Cardiac muscle cell (in vitro differentiated cells and primary cell): ENCODE measurements around the gene TBC1D10B. TPM values are rescaled to one million over a fixed set of nuclear protein-coding genes. Genes with fewer than 3 reads are reported as not detected.

Experiments used
- DNase-seq, 2 donors: peaks; one replicate each; pipeline versions ENCODE4 v3.0.0 to v3.0.0-alpha.2; 2010 to 2017; ENCODE audit warnings: low read depth in 1 of 2, low spot score in 1 of 2
- H3K27ac ChIP-seq: fragments of 200-600 bp; sonication (generic); 2 replicates; pipeline ENCODE4 v1.5.1; 2016
- H3K27me3 ChIP-seq: fragments of 200-600 bp; sonication (generic); 2 replicates; pipeline ENCODE4 v1.6.0; 2016; ENCODE audit warnings: control low read depth
- H3K36me3 ChIP-seq: fragments of 200-600 bp; sonication (generic); 2 replicates; pipeline ENCODE4 v1.5.1; 2016; ENCODE audit warnings: control low read depth
- H3K4me1 ChIP-seq: fragments of 200-600 bp; sonication (generic); 2 replicates; pipeline ENCODE4 v1.8.1; 2017; ENCODE audit warnings: low read depth, mild to moderate bottlenecking, mixed run types
- H3K4me3 ChIP-seq: fragments of 200-600 bp; sonication (generic); 2 replicates; pipeline ENCODE4 v1.5.1; 2016; ENCODE audit warnings: mild to moderate bottlenecking
- H3K9me3 ChIP-seq: fragments of 200-600 bp; sonication (generic); 2 replicates; pipeline ENCODE4 v1.5.1; 2017; ENCODE audit warnings: low read depth, mild to moderate bottlenecking, control low read depth
- polyA plus RNA-seq: library from polyadenylated mRNA; unstranded; fragments of >200 nt; fragmentation: Nextera tagmentation; extraction: Ambion mirVana; gene quantifications from 2 replicates; pipeline ENCODE4 v1.2.1, GENCODE V29; 2016
- total RNA-seq: library from RNA; depleted of rRNA; stranded (reverse); fragments of >200 nt; gene quantifications from 2 replicates; pipeline ENCODE4 v1.2.3, GENCODE V29; 2016
- TF ChIP-seq, protein P1 (sequence below): IDR thresholded peaks from 2 replicates; pipeline ENCODE4 v1.5.1; 2012; ENCODE audit warnings: low read depth, mild to moderate bottlenecking, low read length

TBC1D10B gene
- total and polyA plus RNA-seq, 2 experiments from 2014 or later = 39.9 to 58.4 TPM

DNA sequence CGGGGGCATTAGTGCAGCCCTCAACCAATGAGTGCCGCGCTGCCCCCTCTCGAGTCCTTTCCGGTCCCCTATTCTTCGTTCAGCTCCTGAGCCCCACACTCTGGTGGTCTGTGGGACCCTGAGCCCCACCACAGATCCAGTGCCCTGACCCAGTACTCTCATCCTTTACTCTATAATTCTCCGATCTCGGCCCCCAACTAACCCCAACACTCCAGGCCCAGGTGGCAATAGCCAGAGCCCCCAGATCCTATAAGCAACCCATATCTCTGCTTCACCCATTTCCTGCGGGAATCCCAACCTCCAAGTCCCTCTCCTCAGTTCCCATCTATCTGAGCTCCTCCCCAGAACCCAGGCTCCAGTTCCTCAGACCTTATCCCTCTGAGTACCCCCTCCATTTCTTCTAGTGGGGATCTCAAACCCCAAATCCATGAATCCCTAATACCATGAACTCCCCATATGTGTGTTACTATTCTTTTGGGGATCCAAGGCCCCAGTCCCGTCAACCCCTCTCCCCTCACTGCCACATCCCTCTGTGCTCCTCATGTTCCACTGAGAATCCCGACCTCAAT lies 1.0 kb upstream of the TBC1D10B start:
- Histone ChIP-seq H3K27me3 (no peaks in the 10 kb centered on the region), H3K27ac (peak overlapping the region; percentile 93), H3K9me3 (no peaks in the 10 kb centered on the region), H3K36me3 (no peaks in the 10 kb centered on the region), H3K4me1 (peaks cover 38% of the 10 kb centered on the region), H3K4me3 (peak overlapping the region; percentile 11)
- TF ChIP-seq, protein P1, sequence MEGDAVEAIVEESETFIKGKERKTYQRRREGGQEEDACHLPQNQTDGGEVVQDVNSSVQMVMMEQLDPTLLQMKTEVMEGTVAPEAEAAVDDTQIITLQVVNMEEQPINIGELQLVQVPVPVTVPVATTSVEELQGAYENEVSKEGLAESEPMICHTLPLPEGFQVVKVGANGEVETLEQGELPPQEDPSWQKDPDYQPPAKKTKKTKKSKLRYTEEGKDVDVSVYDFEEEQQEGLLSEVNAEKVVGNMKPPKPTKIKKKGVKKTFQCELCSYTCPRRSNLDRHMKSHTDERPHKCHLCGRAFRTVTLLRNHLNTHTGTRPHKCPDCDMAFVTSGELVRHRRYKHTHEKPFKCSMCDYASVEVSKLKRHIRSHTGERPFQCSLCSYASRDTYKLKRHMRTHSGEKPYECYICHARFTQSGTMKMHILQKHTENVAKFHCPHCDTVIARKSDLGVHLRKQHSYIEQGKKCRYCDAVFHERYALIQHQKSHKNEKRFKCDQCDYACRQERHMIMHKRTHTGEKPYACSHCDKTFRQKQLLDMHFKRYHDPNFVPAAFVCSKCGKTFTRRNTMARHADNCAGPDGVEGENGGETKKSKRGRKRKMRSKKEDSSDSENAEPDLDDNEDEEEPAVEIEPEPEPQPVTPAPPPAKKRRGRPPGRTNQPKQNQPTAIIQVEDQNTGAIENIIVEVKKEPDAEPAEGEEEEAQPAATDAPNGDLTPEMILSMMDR = no peak
- DNase-seq = no peak

DNA sequence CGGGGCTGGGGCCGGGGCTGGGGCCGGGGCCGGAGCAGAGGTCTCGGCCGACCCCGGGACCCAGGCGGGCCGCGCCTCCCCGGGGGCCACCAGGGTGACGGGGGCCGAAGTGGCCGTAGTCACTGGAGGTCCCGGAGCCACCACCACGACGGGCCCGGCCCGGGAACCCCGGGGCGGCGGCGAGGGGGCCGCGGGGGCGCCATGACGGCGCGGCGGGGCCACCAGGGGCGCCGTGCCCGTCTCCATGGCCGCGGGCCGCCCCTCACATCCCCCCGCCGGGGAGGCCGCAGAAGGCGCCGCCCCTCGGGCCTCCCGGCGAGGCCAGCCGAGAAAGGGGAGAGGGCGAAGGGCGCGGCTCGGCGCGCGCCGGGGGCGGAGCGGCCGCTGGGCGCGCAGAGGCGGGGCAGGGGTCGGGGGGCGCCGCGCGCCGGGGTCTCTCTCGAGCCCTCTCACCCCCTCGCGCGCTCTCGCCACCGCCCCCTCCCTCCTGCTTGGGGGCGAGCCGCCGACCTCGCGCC lies 297 bp downstream of the TBC1D10B start:
- no peaks in the 10 kb centered on the region for H3K9me3 ChIP-seq
- peak overlapping the region; percentile 89 for H3K27ac ChIP-seq
- H3K27me3 ChIP-seq = no peaks in the 10 kb centered on the region
- TF ChIP-seq, protein P1 = no peak
- no peaks in the 10 kb centered on the region for H3K36me3 ChIP-seq
- H3K4me1 ChIP-seq = peaks cover 41% of the 10 kb centered on the region
- no peak for DNase-seq
- H3K4me3 ChIP-seq = peak overlapping the region; percentile 91

DNA sequence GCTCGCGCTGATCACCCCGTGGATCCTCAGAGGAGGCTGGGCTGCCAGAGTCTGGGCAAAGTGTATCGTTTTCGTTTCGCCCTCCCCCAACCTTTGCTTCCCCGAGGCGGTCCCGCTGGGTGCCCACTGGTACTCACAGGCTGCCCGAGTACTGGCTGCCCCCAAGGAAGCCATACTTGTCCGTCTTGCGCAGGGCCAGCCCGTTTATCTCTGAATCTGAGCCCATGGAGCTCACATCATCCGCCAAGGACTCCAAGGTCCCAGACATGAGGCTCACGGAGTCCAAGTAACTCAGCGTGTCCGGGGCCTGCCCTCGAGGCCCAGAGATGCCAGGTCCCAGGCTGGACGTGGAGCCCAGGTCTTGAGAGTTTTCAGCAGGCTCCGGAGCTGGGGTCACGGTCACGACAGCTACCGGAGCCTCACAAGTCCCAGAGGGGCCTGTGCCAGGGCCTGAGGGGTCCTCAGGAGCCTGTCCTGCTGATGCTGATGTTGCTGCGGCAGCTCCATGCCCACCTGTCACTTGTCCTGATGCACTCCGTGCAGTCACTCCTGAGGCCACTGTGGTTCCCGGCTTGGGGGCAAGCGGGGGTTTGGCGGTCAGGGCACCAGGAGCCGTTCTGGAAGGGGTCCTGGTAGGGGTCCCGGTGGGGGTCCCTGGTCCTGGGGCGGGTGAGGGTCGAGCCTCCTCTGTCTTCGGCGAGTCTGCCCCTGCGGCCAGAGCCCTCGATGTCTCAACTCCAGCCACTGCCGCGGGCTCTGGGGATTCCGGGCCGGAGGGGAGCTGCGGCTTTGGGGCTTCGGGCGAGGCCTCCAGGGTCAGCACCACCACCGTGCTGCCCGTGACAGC lies 980 bp downstream of the TBC1D10B start:
- H3K36me3 ChIP-seq = no peaks in the 10 kb centered on the region
- peak overlapping the region; percentile 89 for H3K27ac ChIP-seq
- peaks cover 41% of the 10 kb centered on the region for H3K4me1 ChIP-seq

DNA sequence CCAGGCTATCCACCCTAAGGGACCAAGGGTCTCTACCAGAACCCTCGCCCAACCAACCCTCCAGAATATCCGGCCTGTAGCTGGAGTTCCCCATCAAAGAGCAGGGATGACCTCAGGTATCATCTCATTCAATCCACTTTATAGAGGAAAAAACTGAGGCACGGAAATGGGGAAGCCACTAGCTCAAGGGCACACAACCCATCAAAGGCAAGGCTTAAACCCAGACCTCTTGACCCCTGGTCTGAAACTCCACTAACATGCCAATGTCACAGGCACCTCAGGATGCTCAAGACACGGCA lies 1.6 kb downstream of the TBC1D10B start:
- TF ChIP-seq, protein P1 = no peak
- Histone ChIP-seq H3K36me3 (no peaks in the 10 kb centered on the region), H3K27ac (peak overlapping the region; percentile 89), H3K9me3 (no peaks in the 10 kb centered on the region), H3K4me3 (peak overlapping the region; percentile 91), H3K27me3 (no peaks in the 10 kb centered on the region), H3K4me1 (peaks cover 41% of the 10 kb centered on the region)
- DNase-seq = no peak

More for the DNA sequence above, 980 bp downstream of the TBC1D10B start:
- H3K27me3 ChIP-seq = no peaks in the 10 kb centered on the region
- peak in 1 of 2 donors; percentile 47 for DNase-seq
- TF ChIP-seq, protein P1 = no peak
- H3K4me3 ChIP-seq = peak overlapping the region; percentile 91
- no peaks in the 10 kb centered on the region for H3K9me3 ChIP-seq

DNA sequence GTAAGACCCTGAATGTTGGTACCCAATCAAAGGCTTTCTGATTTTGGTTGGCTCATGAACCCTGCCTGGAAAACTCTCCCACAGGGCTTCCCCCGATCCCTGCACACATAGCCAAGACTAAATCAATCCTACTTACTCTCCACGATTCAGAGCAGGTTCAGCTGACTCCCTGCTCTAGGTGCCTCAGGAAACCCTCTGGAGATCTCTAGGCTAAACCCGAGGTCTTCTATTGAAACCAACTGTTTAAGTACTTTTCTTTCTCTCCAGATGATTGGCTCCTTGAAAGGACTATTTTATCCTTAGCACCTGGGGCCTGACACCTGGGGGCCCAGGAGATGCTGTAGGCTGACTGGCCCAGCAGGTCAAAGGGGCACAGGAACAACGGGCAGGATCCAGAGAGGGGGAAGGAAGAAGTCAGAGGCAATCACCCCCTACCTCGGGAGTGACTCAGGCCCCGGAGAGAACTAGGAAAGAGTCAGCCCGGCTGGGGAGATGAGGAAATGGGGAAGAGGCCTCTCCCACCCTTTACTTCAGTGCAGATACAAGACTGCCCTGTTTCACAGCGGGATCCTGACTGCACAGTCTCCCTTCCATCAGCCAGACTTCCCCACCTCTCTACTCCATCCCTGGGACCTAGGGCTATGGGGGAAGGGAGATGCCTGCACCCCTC lies 2.0 kb downstream of the TBC1D10B start:
- Histone ChIP-seq H3K4me3 (peak overlapping the region; percentile 91), H3K36me3 (no peaks in the 10 kb centered on the region), H3K4me1 (peaks cover 41% of the 10 kb centered on the region), H3K27ac (peak overlapping the region; percentile 89), H3K9me3 (no peaks in the 10 kb centered on the region), H3K27me3 (no peaks in the 10 kb centered on the region)
- peak in 1 of 2 donors; percentile 62 for DNase-seq
- TF ChIP-seq, protein P1 = no peak
